Common myeloid progenitor, CD34-positive (primary cell): ENCODE data around the gene VANGL2.

Experiments used
- CTCF ChIA-PET: fragments of 350-600 bp; sonication (Branson Sonifier 250); formaldehyde crosslinking; loops from one replicate; lab custom pipeline; 2021; ENCODE audit warnings: antibody characterized with exemption; lab: Charles Lee
- POLR2A ChIA-PET: fragments of 350-600 bp; sonication (Branson Sonifier 250); formaldehyde crosslinking; loops from one replicate; lab custom pipeline; 2021; ENCODE audit warnings: antibody characterized with exemption; lab: Charles Lee
- DNase-seq, 3 donors: peaks; one replicate each; pipeline versions ENCODE4 v3.0.0 to v3.0.0-alpha.2; 2013
- H3K27ac ChIP-seq, 2 experiments: 1 replicate in 1 of 2; 2 replicates in 1 of 2; pipeline ENCODE4 v1.7.0; 2013; ENCODE audit warnings: inconsistent platforms in 2 of 2, low read length in 2 of 2, mild to moderate bottlenecking in 2 of 2, low read depth in 1 of 2, moderate library complexity in 1 of 2; ENCODE audit not compliant: severe bottlenecking in 2 of 2, insufficient read depth in 1 of 2, poor library complexity in 1 of 2
- H3K27me3 ChIP-seq, 5 experiments: replicated peaks in 2 of 5; 1 replicate in 3 of 5; 2 replicates in 2 of 5; pipeline versions ENCODE4 v1.6.1 to v1.7.0; 2013; ENCODE audit warnings: low read length in 4 of 5, mild to moderate bottlenecking in 2 of 5, moderate library complexity in 2 of 5, inconsistent platforms in 1 of 5; ENCODE audit not compliant: insufficient read depth in 5 of 5, control insufficient read depth in 4 of 5
- H3K36me3 ChIP-seq, 4 experiments: 1 replicate in 2 of 4; 2 replicates in 2 of 4; pipeline versions ENCODE4 v1.6.1 to v1.7.0; 2013; ENCODE audit warnings: low read length in 3 of 4, control low read depth in 1 of 4, mild to moderate bottlenecking in 1 of 4; ENCODE audit not compliant: control insufficient read depth in 4 of 4, insufficient read depth in 4 of 4
- H3K4me1 ChIP-seq, 4 experiments: 1 replicate in 3 of 4; 2 replicates in 1 of 4; pipeline versions ENCODE4 v1.6.1 to v1.7.1; 2013; ENCODE audit warnings: low read length in 3 of 4, mild to moderate bottlenecking in 3 of 4, control low read depth in 1 of 4, inconsistent platforms in 1 of 4, moderate library complexity in 1 of 4; ENCODE audit not compliant: control insufficient read depth in 4 of 4, insufficient read depth in 4 of 4; ENCODE audit errors: control extremely low read depth in 1 of 4
- H3K4me3 ChIP-seq, 7 experiments: 1 replicate in 4 of 7; 2 replicates in 3 of 7; pipeline versions ENCODE4 v1.5.1 to v1.7.0; 2013; ENCODE audit warnings: mild to moderate bottlenecking in 7 of 7, low read length in 6 of 7, moderate library complexity in 6 of 7, inconsistent platforms in 2 of 7, low read depth in 2 of 7, control low read depth in 1 of 7; ENCODE audit not compliant: insufficient read depth in 4 of 7, control insufficient read depth in 1 of 7; ENCODE audit errors: extremely low read depth in 1 of 7
- H3K9me3 ChIP-seq, 5 experiments: 1 replicate in 4 of 5; 2 replicates in 1 of 5; pipeline versions ENCODE4 v1.6.1 to v1.7.1; 2013; ENCODE audit warnings: low read length in 4 of 5, mild to moderate bottlenecking in 2 of 5, inconsistent platforms in 1 of 5, low read depth in 1 of 5, moderate library complexity in 1 of 5; ENCODE audit not compliant: control insufficient read depth in 4 of 5, insufficient read depth in 2 of 5; ENCODE audit errors: control extremely low read depth in 1 of 5
- WGBS: methylation state at CpG from one replicate; pipeline ENCODE4 v1.1.5; 2013; ENCODE audit not compliant: insufficient coverage; 5-methylcytosine and 5-hydroxymethylcytosine counted together

The VANGL2 gene

GRCh38 chr1:160397651-160398050, 2.7 kb upstream of the VANGL2 start:
- CTCF ChIA-PET: interaction anchor here (0.9 to 1.0 kb wide), 2 partner anchors 23 to 43 kb away, joined by 3 read pairs; no protein-coding TSS in a partner anchor
- Histone ChIP-seq H3K9me3 (no peaks in the 10 kb centered on the region), H3K36me3 (no peaks in the 10 kb centered on the region), H3K4me3 (no peak overlapping the region), H3K4me1 (peaks cover 0 to 16% (median 15%) of the 10 kb centered on the region in 4 experiments), H3K27me3 (no peaks in the 10 kb centered on the region), H3K27ac (no peak overlapping the region)
- no CpG with 5 or more reads among the region's 1 CpG for WGBS
- POLR2A ChIA-PET: no interaction called here
- no peak for DNase-seq

GRCh38 chr1:160398823-160399222, 1.5 kb upstream of the VANGL2 start:
- CTCF ChIA-PET: interaction anchor here (1.0 kb wide), 1 partner anchor 22 kb away, joined by 3 read pairs; no protein-coding TSS in a partner anchor
- no CpG with 5 or more reads among the region's 4 CpGs for WGBS
- no peak overlapping the region for H3K4me3 ChIP-seq

GRCh38 chr1:160399544-160400222, 681 bp upstream of the VANGL2 start:
- peak overlapping the region; percentile 15 to 85 (median 69) for H3K4me3 ChIP-seq
- 39% methylated on average over 6 of the region's 17 CpGs for WGBS
- no peaks in the 10 kb centered on the region for H3K27me3 ChIP-seq
- POLR2A ChIA-PET: interaction anchor here (1.0 kb wide), 1 partner anchor 10 kb away, joined by 3 read pairs; no protein-coding TSS in a partner anchor
- H3K36me3 ChIP-seq: no peaks in the 10 kb centered on the region
- peak overlapping the region in 1 of 2 experiments; percentile 14 for H3K27ac ChIP-seq
- H3K4me1 ChIP-seq: peaks cover 1 to 18% (median 16%) of the 10 kb centered on the region in 4 experiments
- CTCF ChIA-PET: no interaction called here
- no peak for DNase-seq
- no peaks in the 10 kb centered on the region for H3K9me3 ChIP-seq

More at GRCh38 chr1:160398823-160399222, 1.5 kb upstream of the VANGL2 start:
- H3K27me3 ChIP-seq: no peaks in the 10 kb centered on the region
- peaks cover 1 to 18% (median 16%) of the 10 kb centered on the region in 4 experiments for H3K4me1 ChIP-seq
- H3K27ac ChIP-seq: no peak overlapping the region
- POLR2A ChIA-PET: no interaction called here
- DNase-seq: peak in 2 of 3 donors; percentile 28 to 37
- no peaks in the 10 kb centered on the region for H3K36me3 ChIP-seq
- H3K9me3 ChIP-seq: no peaks in the 10 kb centered on the region

GRCh38 chr1:160400646-160401486, 502 bp downstream of the VANGL2 start:
- Histone ChIP-seq H3K36me3 (no peaks in the 10 kb centered on the region), H3K9me3 (no peaks in the 10 kb centered on the region), H3K4me1 (peaks cover 1 to 18% (median 16%) of the 10 kb centered on the region in 4 experiments), H3K4me3 (peak overlapping the region; percentile 56 to 85 (median 69)), H3K27ac (peak overlapping the region in 1 of 2 experiments; percentile 45), H3K27me3 (no peaks in the 10 kb centered on the region)
- DNase-seq: peak in 2 of 3 donors; percentile 44 to 60
- 8% methylated on average over 17 of the region's 55 CpGs for WGBS
- CTCF ChIA-PET: interaction anchor here (0.9 kb wide), 1 partner anchor 25 kb away, joined by 3 read pairs; no protein-coding TSS in a partner anchor
- POLR2A ChIA-PET: interaction anchor here (0.6 kb wide), 1 partner anchor 21 kb away, joined by 3 read pairs; no protein-coding TSS in a partner anchor

- no peak for DNase-seq
- Histone ChIP-seq H3K27me3 (no peaks in the 10 kb centered on the region), H3K27ac (no peak overlapping the region), H3K4me1 (peaks cover 1 to 18% (median 16%) of the 10 kb centered on the region in 4 experiments), H3K36me3 (no peaks in the 10 kb centered on the region), H3K4me3 (peak overlapping the region in 6 of 7 experiments; percentile 59 to 85 (median 70)), H3K9me3 (no peaks in the 10 kb centered on the region)
- 91% methylated on average over 6 of the region's 7 CpGs for WGBS
- CTCF ChIA-PET: no interaction called here
- POLR2A ChIA-PET: no interaction called here
These were observed 1.1 kb downstream of the VANGL2 start for GRCh38 chr1:160401487-160401805.

GRCh38 chr1:160402001-160402795, 1.8 kb downstream of the VANGL2 start:
- CTCF ChIA-PET: interaction anchor here (0.8 kb wide), 1 partner anchor 110 kb away, joined by 3 read pairs; no protein-coding TSS in a partner anchor

More at GRCh38 chr1:160402001-160402795, 1.8 kb downstream of the VANGL2 start:
- 88% methylated on average over 5 of the region's 9 CpGs for WGBS
- POLR2A ChIA-PET: no interaction called here
- no peak overlapping the region for H3K27ac ChIP-seq
- no peaks in the 10 kb centered on the region for H3K9me3 ChIP-seq
- no peak for DNase-seq
- H3K4me3 ChIP-seq: no peak overlapping the region
- H3K27me3 ChIP-seq: no peaks in the 10 kb centered on the region
- no peaks in the 10 kb centered on the region for H3K36me3 ChIP-seq
- H3K4me1 ChIP-seq: peaks cover 1 to 18% (median 16%) of the 10 kb centered on the region in 4 experiments
